H9 (cell line): ENCODE results near the gene KCTD6. TPM values are rescaled to one million over a fixed set of nuclear protein-coding genes. Genes with fewer than 3 reads are reported as not detected.

Experiments
- DNase-seq: peaks from one replicate; pipeline ENCODE4 v3.0.0-alpha.2; 2017
- H2AFZ ChIP-seq: one replicate; pipeline ENCODE4 v1.6.1; 2013; ENCODE audit warnings: mild to moderate bottlenecking, low read length, control low read depth, moderate library complexity
- H2AK5ac ChIP-seq: 2 replicates; pipeline ENCODE4 v1.6.1; 2013; ENCODE audit warnings: low read length, control low read depth, mixed read lengths; ENCODE audit not compliant: insufficient read length
- H2BK120ac ChIP-seq: one replicate; pipeline ENCODE4 v1.6.1; 2013; ENCODE audit warnings: low read depth, mild to moderate bottlenecking, low read length, control low read depth, inconsistent platforms; ENCODE audit not compliant: poor library complexity, severe bottlenecking
- H2BK12ac ChIP-seq: 2 replicates; pipeline ENCODE4 v1.6.1; 2013; ENCODE audit warnings: low read length, control low read depth, mixed read lengths, low read depth; ENCODE audit not compliant: insufficient read length
- H2BK15ac ChIP-seq: 2 replicates; pipeline ENCODE4 v1.6.1; 2013; ENCODE audit warnings: low read depth, low read length, control low read depth
- H2BK20ac ChIP-seq: one replicate; pipeline ENCODE4 v1.6.1; 2013; ENCODE audit warnings: low read depth, mild to moderate bottlenecking, low read length, control low read depth, inconsistent platforms; ENCODE audit not compliant: poor library complexity, severe bottlenecking
- H2BK5ac ChIP-seq: 2 replicates; pipeline ENCODE4 v1.6.1; 2013; ENCODE audit warnings: low read length, control low read depth, mixed read lengths; ENCODE audit not compliant: insufficient read length
- H3K14ac ChIP-seq: 2 replicates; pipeline ENCODE4 v1.6.1; 2013; ENCODE audit warnings: low read length, control low read depth; ENCODE audit not compliant: insufficient read depth
- H3K18ac ChIP-seq: 2 replicates; pipeline ENCODE4 v1.6.1; 2013; ENCODE audit warnings: low read depth, mild to moderate bottlenecking, mixed read lengths, low read length, control low read depth; ENCODE audit not compliant: insufficient read length
- H3K23ac ChIP-seq: 2 replicates; pipeline ENCODE4 v1.6.1; 2013; ENCODE audit warnings: low read length, control low read depth, mixed read lengths, low read depth; ENCODE audit not compliant: insufficient read length
- H3K23me2 ChIP-seq: 2 replicates; pipeline ENCODE4 v1.6.1; 2013; ENCODE audit warnings: low read depth, mild to moderate bottlenecking, mixed read lengths, low read length, control low read depth; ENCODE audit not compliant: insufficient read length, poor library complexity, severe bottlenecking
- H3K27ac ChIP-seq: 2 replicates; pipeline ENCODE4 v1.5.1; 2013; ENCODE audit warnings: low read length, control low read depth, mixed read lengths, low read depth; ENCODE audit not compliant: insufficient read length
- H3K27me3 ChIP-seq: 2 replicates; pipeline ENCODE4 v1.6.1; 2013; ENCODE audit warnings: low read length, control low read depth, inconsistent platforms; ENCODE audit not compliant: insufficient read depth
- H3K4ac ChIP-seq: 2 replicates; pipeline ENCODE4 v1.6.1; 2013; ENCODE audit warnings: low read depth, mild to moderate bottlenecking, control low read depth, inconsistent platforms, low read length, moderate library complexity
- H3K4me1 ChIP-seq: 2 replicates; pipeline ENCODE4 v1.6.1; 2013; ENCODE audit warnings: low read length, control low read depth, inconsistent platforms; ENCODE audit not compliant: insufficient read depth
- H3K4me2 ChIP-seq: 2 replicates; pipeline ENCODE4 v1.6.1; 2013; ENCODE audit warnings: low read length, control low read depth, mixed read lengths; ENCODE audit not compliant: insufficient read length, insufficient read depth
- H3K56ac ChIP-seq: 2 replicates; pipeline ENCODE4 v1.6.1; 2013; ENCODE audit warnings: low read depth, mild to moderate bottlenecking, mixed read lengths, low read length, control low read depth; ENCODE audit not compliant: insufficient read length
- H3K79me1 ChIP-seq: 2 replicates; pipeline ENCODE4 v1.6.1; 2013; ENCODE audit warnings: low read depth, mild to moderate bottlenecking, moderate library complexity, low read length, control low read depth, inconsistent platforms; ENCODE audit not compliant: insufficient read depth, poor library complexity, severe bottlenecking
- H3K79me2 ChIP-seq: 2 replicates; pipeline ENCODE4 v1.6.1; 2013; ENCODE audit warnings: low read length, control low read depth, inconsistent platforms; ENCODE audit not compliant: insufficient read depth
- H3K9ac ChIP-seq: 2 replicates; pipeline ENCODE4 v1.6.1; 2013; ENCODE audit warnings: low read length, control low read depth, mixed read lengths; ENCODE audit not compliant: insufficient read length; ENCODE audit errors: extremely low read depth
- H3K9me3 ChIP-seq: one replicate; pipeline ENCODE4 v1.6.1; 2013; ENCODE audit warnings: low read depth, low read length, inconsistent platforms; ENCODE audit not compliant: control insufficient read depth
- H3T11ph ChIP-seq: one replicate; pipeline ENCODE4 v1.6.1; 2013; ENCODE audit warnings: mild to moderate bottlenecking, low read length, control low read depth, inconsistent platforms
- H4K20me1 ChIP-seq: one replicate; pipeline ENCODE4 v1.6.1; 2013; ENCODE audit not compliant: control insufficient read depth, insufficient read length, insufficient read depth
- H4K5ac ChIP-seq: 2 replicates; pipeline ENCODE4 v1.6.1; 2013; ENCODE audit warnings: low read depth, mild to moderate bottlenecking, mixed read lengths, low read length, control low read depth; ENCODE audit not compliant: insufficient read length
- H4K8ac ChIP-seq: replicated peaks from 2 replicates; pipeline ENCODE4 v1.6.1; 2013; ENCODE audit warnings: low read length, control low read depth, mixed read lengths, low read depth; ENCODE audit not compliant: insufficient read length
- H4K91ac ChIP-seq: 2 replicates; pipeline ENCODE4 v1.6.1; 2013; ENCODE audit warnings: low read depth, mild to moderate bottlenecking, moderate library complexity, mixed read lengths, low read length, control low read depth; ENCODE audit not compliant: insufficient read length
- H3K27ac Mint-ChIP-seq, 3 experiments: 2 replicates in 2 of 3; 3 replicates in 1 of 3; pipeline ENCODE4 v1.8.0; 2020 to 2021; ENCODE audit warnings: mixed read lengths in 3 of 3, mild to moderate bottlenecking in 1 of 3, moderate library complexity in 1 of 3
- H3K27me3 Mint-ChIP-seq: 2 replicates; pipeline ENCODE4 v1.8.0; 2021; ENCODE audit warnings: low read depth, mild to moderate bottlenecking, moderate library complexity, mixed read lengths
- H3K36me3 Mint-ChIP-seq, 3 experiments: 2 replicates in 2 of 3; 3 replicates in 1 of 3; pipeline ENCODE4 v1.8.0; 2020 to 2021; ENCODE audit warnings: low read depth in 3 of 3, mixed read lengths in 3 of 3; ENCODE audit not compliant: insufficient read depth in 1 of 3
- H3K4me1 Mint-ChIP-seq, 2 experiments: 2 replicates each; pipeline ENCODE4 v1.8.0; 2020; ENCODE audit warnings: mixed read lengths in 2 of 2
- H3K4me3 Mint-ChIP-seq, 2 experiments: 2 replicates in 1 of 2; 3 replicates in 1 of 2; pipeline ENCODE4 v1.8.0; 2020 to 2021; ENCODE audit warnings: mild to moderate bottlenecking in 2 of 2, mixed read lengths in 2 of 2, moderate library complexity in 1 of 2
- H3K9me3 Mint-ChIP-seq, 2 experiments: 2 replicates in 1 of 2; 3 replicates in 1 of 2; pipeline ENCODE4 v1.8.0; 2020; ENCODE audit warnings: mild to moderate bottlenecking in 2 of 2, mixed read lengths in 2 of 2, moderate library complexity in 1 of 2
- WGBS: extraction: QIAGEN DNeasy Blood & Tissue Kit; methylation state at CpG from one replicate; pipeline ENCODE4 v1.1.7; 2013; ENCODE audit warnings: missing lambda C conversion rate, low lambda C conversion rate, mixed read lengths; ENCODE audit not compliant: insufficient read length; ENCODE audit errors: extremely low coverage; 5-methylcytosine and 5-hydroxymethylcytosine counted together
- total RNA-seq: library from RNA; stranded (reverse); gene quantifications from 2 replicates; pipeline ENCODE4 v1.2.1, GENCODE V29; 2021
- TF ChIP-seq, protein P1 (sequence below): fragments of 200-600 bp; sonication (generic); conservative IDR thresholded peaks from 3 replicates; pipeline ENCODE4 v1.8.0; 2021; ENCODE audit warnings: antibody characterized with exemption, mild to moderate bottlenecking

Gene KCTD6
- total RNA-seq, 1 experiment from 2014 or later = 14.2 TPM

DNA sequence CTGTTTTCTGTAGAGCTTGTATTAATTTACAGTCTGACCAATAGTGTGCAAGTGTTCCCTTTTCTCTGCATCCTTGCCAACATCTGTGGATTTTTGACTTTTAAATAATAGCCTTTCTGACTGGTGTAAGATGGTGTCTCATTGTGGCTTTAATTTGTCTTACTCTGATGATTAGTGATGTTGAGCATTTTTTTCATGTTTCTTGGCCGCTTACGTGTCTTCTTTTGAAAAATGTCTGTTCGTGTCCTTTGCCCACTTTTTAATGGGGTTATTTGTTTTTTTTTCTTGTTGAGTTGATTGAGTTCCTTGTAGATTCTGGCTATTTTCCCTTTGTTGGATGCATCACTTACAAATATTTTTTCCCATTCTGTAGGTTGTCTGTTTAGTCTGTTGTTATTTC, 52.6 kb downstream of the KCTD6 start:
- Histone ChIP-seq H2BK12ac (no peak overlapping the region), H4K20me1 (no peaks in the 10 kb centered on the region), H3K27me3 (no peaks in the 10 kb centered on the region), H2AFZ (no peak overlapping the region), H3K23me2 (no peaks in the 10 kb centered on the region), H3K79me2 (no peaks in the 10 kb centered on the region), H3K4me1 (no peaks in the 10 kb centered on the region), H2BK20ac (no peak overlapping the region), H3K14ac (no peak overlapping the region), H3K23ac (no peak overlapping the region), H3K9ac (no peak overlapping the region), H4K91ac (no peak overlapping the region), H3K79me1 (no peaks in the 10 kb centered on the region), H3K9me3 (no peaks in the 10 kb centered on the region), H3K18ac (no peak overlapping the region), H3K4me2 (no peak overlapping the region), H2BK120ac (no peak overlapping the region), H2AK5ac (no peak overlapping the region), H3T11ph (no peak overlapping the region), H3K4ac (no peak overlapping the region), H3K27ac (no peak overlapping the region), H2BK5ac (no peak overlapping the region), H2BK15ac (no peak overlapping the region), H4K8ac (no peak overlapping the region), H4K5ac (no peak overlapping the region), H3K56ac (no peak overlapping the region)
- no CpG with 5 or more reads among the region's 3 CpGs for WGBS
- no peak overlapping the region for H3K4me3 Mint-ChIP-seq
- H3K4me1 Mint-ChIP-seq = no peaks in the 10 kb centered on the region
- H3K27me3 Mint-ChIP-seq = peaks cover 2% of the 10 kb centered on the region; the same call in 1 of the 2 replicates
- TF ChIP-seq, protein P1, sequence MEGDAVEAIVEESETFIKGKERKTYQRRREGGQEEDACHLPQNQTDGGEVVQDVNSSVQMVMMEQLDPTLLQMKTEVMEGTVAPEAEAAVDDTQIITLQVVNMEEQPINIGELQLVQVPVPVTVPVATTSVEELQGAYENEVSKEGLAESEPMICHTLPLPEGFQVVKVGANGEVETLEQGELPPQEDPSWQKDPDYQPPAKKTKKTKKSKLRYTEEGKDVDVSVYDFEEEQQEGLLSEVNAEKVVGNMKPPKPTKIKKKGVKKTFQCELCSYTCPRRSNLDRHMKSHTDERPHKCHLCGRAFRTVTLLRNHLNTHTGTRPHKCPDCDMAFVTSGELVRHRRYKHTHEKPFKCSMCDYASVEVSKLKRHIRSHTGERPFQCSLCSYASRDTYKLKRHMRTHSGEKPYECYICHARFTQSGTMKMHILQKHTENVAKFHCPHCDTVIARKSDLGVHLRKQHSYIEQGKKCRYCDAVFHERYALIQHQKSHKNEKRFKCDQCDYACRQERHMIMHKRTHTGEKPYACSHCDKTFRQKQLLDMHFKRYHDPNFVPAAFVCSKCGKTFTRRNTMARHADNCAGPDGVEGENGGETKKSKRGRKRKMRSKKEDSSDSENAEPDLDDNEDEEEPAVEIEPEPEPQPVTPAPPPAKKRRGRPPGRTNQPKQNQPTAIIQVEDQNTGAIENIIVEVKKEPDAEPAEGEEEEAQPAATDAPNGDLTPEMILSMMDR = no peak
- DNase-seq = no peak
- H3K9me3 Mint-ChIP-seq = peaks cover 2 to 14% of the 10 kb centered on the region in 2 experiments; a peak in 4 of 5 replicates
- no peak overlapping the region for H3K27ac Mint-ChIP-seq
- H3K36me3 Mint-ChIP-seq = peaks cover 0 to 5% (median 2%) of the 10 kb centered on the region in 3 experiments; a peak in 3 of 7 replicates
